ENCODE results near the gene KRTAP12-3. TPM values are rescaled to one million over a fixed set of nuclear protein-coding genes. Genes with fewer than 3 reads are reported as not detected.

KRTAP12-3 gene
- total and polyA plus RNA-seq, 10 of the 15 experiments (the other 5 are each of a cell fraction or from before 2014, with no cell fraction given), result not detected

DNA sequence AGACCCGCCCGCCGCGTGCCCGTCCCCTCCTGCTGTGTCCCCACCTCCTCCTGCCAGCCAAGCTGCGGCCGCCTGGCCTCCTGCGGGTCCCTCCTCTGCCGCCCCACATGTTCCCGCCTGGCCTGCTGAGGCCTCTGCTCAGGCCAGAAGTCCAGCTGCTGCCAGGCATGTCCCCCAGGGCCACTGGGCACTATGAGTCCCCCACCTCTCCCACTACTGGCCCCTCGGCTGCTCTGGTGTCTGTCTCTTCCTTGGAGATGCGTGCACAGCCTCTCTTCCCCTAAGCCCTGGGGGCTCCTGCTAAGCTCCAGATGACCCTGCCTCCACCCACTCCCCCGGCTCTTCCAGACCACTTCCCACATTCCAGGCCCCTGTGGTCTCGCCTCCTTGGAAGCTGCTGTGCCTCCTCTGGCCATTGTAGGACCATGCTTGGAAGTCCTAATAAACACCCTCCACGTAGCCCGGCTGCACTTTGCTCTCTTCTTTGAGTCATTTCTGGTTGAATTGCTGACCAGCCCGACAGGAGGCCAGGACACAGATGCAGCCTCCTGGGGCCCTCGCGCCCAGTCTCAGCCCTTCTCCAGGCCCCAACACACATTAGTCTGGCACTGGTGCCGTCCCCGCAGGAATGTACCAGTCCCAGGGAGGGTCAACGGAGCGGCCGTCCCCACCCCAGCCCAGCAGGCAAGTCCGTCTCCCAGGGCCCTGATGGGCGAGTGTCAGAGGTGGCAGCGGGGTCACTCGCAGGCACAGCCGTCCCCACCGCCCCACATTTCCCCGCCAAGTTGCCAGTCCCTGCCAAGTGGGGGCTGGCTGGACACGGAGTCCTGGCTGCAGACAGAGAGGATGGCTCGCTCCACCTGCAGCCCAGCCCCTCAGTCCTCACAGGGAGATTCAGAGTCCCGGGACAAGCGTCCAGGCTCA lies 40.3 kb downstream of the KRTAP12-3 start:
- BruUV-seq (replicated peaks), result no TSS peak
- in situ Hi-C loops (cut with MboI), result no loop called here
- SMC1A ChIA-PET (ENCODE audit: uncharacterized antibody, unreplicated experiment), result no interaction called here
- ATAC-seq (no peak), FAIRE-seq (no peak), DNase-seq (ENCODE audit: low read depth, low spot score) (no peak)
- Histone ChIP-seq H3K27ac (ENCODE audit: control insufficient read depth, insufficient read depth) (no peak overlapping the region), H3K36me3 (ENCODE audit: control insufficient read depth in 2 of 2, insufficient read depth in 2 of 2, low read length in 1 of 2) (no peaks in the 10 kb centered on the region), H2AFZ (ENCODE audit: control insufficient read depth, low read depth, low read length) (no peak overlapping the region), H4K20me1 (ENCODE audit: control insufficient read depth, insufficient read depth) (no peaks in the 10 kb centered on the region), H3K4me1 (ENCODE audit: control insufficient read depth, insufficient read depth, low read length) (no peaks in the 10 kb centered on the region), H3K4me2 (ENCODE audit: control insufficient read depth, insufficient read depth) (no peak overlapping the region), H3K27me3 (replicated peaks in 1 of 2; ENCODE audit: control insufficient read depth in 2 of 2, insufficient read depth in 2 of 2, low read length in 1 of 2) (peaks cover 2 to 3% of the 10 kb centered on the region in 2 experiments; a peak in 3 of 4 replicates), H3K79me2 (ENCODE audit: control insufficient read depth, insufficient read depth, low read length) (no peaks in the 10 kb centered on the region), H3K9ac (ENCODE audit: control insufficient read depth, insufficient read depth, low read length) (no peak overlapping the region), H3K4me3 (no peak overlapping the region), H3K9me3 (replicated peaks; ENCODE audit: control insufficient read depth, insufficient read depth, low read length) (no peaks in the 10 kb centered on the region; the same call in 2 of the 3 replicates)
- CTCF ChIA-PET, result no interaction called here
- 28% methylated on average over 30 of the region's 35 CpGs for WGBS (ENCODE audit: insufficient coverage, insufficient replicate concordance, low lambda C conversion rate, missing lambda C conversion rate)
- RAD21 ChIA-PET (ENCODE audit: unreplicated experiment), result no interaction called here
- POLR2A ChIA-PET, result no interaction called here
- no peak for TF ChIP-seq IRF4 (IDR thresholded peaks at IDR 0.05; ENCODE audit: low read depth, low read length)
- no peak for TF ChIP-seq TBL1XR1 (IDR thresholded peaks at IDR 0.05; ENCODE audit: low read depth, low read length)
- intact Hi-C loops (cut with micrococcal nuclease; ENCODE audit: unreplicated experiment), result no loop called here

DNA sequence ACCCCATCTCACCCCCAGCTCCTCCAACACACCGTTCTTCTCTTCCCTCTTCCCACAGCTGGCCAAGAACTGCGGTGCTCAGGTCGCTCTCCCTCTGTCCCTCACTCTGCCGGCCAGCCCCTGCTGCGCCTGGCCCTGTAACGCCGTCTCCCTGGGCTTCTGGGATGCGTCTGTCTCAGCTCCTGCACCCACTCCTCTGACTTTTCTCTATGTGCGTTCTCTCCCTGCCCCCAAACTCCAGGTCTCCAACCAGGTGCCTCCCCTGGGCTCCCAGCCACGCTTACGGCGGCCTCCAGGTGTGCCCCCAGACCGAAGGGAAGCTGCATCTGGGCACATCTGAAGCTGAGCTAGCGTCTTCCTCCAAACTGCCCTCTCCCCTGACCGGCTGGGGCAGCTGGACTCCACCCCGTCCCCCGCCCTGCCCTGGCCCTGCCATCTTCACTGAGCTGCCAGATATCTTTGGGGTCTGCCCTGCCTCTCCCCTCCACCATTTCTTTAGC lies 41.8 kb downstream of the KRTAP12-3 start:
- BruUV-seq (replicated peaks), result no TSS peak
- ATAC-seq (no peak), DNase-seq (ENCODE audit: low read depth, low spot score) (no peak), FAIRE-seq (no peak)
- WGBS (ENCODE audit: insufficient coverage, insufficient replicate concordance, low lambda C conversion rate, missing lambda C conversion rate), result 17% methylated on average over 17 of the region's 17 CpGs
- no peak overlapping the region for H2AFZ ChIP-seq (ENCODE audit: control insufficient read depth, low read depth, low read length)
- no peak overlapping the region for H3K4me2 ChIP-seq (ENCODE audit: control insufficient read depth, insufficient read depth)
- ChIA-PET RAD21 (ENCODE audit: unreplicated experiment) (interaction anchor here (0.5 kb wide), 1 partner anchor 1021 kb away, joined by 3 read pairs; no protein-coding TSS in a partner anchor), SMC1A (ENCODE audit: uncharacterized antibody, unreplicated experiment) (no interaction called here), POLR2A (no interaction called here), CTCF (no interaction called here)
- intact Hi-C loops (cut with micrococcal nuclease; ENCODE audit: unreplicated experiment), result no loop called here
- H3K4me3 ChIP-seq, result no peak overlapping the region
- H3K9ac ChIP-seq (ENCODE audit: control insufficient read depth, insufficient read depth, low read length), result no peak overlapping the region
- H3K79me2 ChIP-seq (ENCODE audit: control insufficient read depth, insufficient read depth, low read length), result no peaks in the 10 kb centered on the region
- H4K20me1 ChIP-seq (ENCODE audit: control insufficient read depth, insufficient read depth), result no peaks in the 10 kb centered on the region
- peaks cover 2 to 5% of the 10 kb centered on the region in 2 experiments; a peak in 3 of 4 replicates for H3K27me3 ChIP-seq (replicated peaks in 1 of 2; ENCODE audit: control insufficient read depth in 2 of 2, insufficient read depth in 2 of 2, low read length in 1 of 2)
- H3K36me3 ChIP-seq (ENCODE audit: control insufficient read depth in 2 of 2, insufficient read depth in 2 of 2, low read length in 1 of 2), result no peaks in the 10 kb centered on the region
- in situ Hi-C loops (cut with MboI), result no loop called here
- H3K9me3 ChIP-seq (replicated peaks; ENCODE audit: control insufficient read depth, insufficient read depth, low read length), result no peaks in the 10 kb centered on the region
- TF ChIP-seq KLF5 (IDR thresholded peaks at IDR 0.05; ENCODE audit: partially characterized antibody) (no peak), WRNIP1 (IDR thresholded peaks at IDR 0.05; ENCODE audit: borderline replicate concordance, low read depth, low read length) (no peak), ZNF217 (IDR thresholded peaks at IDR 0.05) (no peak), YBX1 (IDR thresholded peaks at IDR 0.05) (no peak), BMI1 (IDR thresholded peaks at IDR 0.05; ENCODE audit: borderline replicate concordance) (no peak)
- TF ChIP-seq, protein P1, sequence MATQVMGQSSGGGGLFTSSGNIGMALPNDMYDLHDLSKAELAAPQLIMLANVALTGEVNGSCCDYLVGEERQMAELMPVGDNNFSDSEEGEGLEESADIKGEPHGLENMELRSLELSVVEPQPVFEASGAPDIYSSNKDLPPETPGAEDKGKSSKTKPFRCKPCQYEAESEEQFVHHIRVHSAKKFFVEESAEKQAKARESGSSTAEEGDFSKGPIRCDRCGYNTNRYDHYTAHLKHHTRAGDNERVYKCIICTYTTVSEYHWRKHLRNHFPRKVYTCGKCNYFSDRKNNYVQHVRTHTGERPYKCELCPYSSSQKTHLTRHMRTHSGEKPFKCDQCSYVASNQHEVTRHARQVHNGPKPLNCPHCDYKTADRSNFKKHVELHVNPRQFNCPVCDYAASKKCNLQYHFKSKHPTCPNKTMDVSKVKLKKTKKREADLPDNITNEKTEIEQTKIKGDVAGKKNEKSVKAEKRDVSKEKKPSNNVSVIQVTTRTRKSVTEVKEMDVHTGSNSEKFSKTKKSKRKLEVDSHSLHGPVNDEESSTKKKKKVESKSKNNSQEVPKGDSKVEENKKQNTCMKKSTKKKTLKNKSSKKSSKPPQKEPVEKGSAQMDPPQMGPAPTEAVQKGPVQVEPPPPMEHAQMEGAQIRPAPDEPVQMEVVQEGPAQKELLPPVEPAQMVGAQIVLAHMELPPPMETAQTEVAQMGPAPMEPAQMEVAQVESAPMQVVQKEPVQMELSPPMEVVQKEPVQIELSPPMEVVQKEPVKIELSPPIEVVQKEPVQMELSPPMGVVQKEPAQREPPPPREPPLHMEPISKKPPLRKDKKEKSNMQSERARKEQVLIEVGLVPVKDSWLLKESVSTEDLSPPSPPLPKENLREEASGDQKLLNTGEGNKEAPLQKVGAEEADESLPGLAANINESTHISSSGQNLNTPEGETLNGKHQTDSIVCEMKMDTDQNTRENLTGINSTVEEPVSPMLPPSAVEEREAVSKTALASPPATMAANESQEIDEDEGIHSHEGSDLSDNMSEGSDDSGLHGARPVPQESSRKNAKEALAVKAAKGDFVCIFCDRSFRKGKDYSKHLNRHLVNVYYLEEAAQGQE (IDR thresholded peaks at IDR 0.05; ENCODE audit: low read depth, low read length), result no peak
- TF ChIP-seq, protein P2, sequence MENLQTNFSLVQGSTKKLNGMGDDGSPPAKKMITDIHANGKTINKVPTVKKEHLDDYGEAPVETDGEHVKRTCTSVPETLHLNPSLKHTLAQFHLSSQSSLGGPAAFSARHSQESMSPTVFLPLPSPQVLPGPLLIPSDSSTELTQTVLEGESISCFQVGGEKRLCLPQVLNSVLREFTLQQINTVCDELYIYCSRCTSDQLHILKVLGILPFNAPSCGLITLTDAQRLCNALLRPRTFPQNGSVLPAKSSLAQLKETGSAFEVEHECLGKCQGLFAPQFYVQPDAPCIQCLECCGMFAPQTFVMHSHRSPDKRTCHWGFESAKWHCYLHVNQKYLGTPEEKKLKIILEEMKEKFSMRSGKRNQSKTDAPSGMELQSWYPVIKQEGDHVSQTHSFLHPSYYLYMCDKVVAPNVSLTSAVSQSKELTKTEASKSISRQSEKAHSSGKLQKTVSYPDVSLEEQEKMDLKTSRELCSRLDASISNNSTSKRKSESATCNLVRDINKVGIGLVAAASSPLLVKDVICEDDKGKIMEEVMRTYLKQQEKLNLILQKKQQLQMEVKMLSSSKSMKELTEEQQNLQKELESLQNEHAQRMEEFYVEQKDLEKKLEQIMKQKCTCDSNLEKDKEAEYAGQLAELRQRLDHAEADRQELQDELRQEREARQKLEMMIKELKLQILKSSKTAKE (IDR thresholded peaks at IDR 0.05; ENCODE audit: low read depth, poor library complexity, severe bottlenecking), result no peak
- no peak overlapping the region for H3K27ac ChIP-seq (ENCODE audit: control insufficient read depth, insufficient read depth)
- H3K4me1 ChIP-seq (ENCODE audit: control insufficient read depth, insufficient read depth, low read length), result no peaks in the 10 kb centered on the region
